Activated naive CD4-positive, alpha-beta T cell (primary cell): ENCODE results near the gene DPP9.

ENCODE experiments used
- DNase-seq, 4 experiments: peaks; one replicate each; lab custom pipeline; 2025; lab: John Stamatoyannopoulos, UW

Gene DPP9

DNA sequence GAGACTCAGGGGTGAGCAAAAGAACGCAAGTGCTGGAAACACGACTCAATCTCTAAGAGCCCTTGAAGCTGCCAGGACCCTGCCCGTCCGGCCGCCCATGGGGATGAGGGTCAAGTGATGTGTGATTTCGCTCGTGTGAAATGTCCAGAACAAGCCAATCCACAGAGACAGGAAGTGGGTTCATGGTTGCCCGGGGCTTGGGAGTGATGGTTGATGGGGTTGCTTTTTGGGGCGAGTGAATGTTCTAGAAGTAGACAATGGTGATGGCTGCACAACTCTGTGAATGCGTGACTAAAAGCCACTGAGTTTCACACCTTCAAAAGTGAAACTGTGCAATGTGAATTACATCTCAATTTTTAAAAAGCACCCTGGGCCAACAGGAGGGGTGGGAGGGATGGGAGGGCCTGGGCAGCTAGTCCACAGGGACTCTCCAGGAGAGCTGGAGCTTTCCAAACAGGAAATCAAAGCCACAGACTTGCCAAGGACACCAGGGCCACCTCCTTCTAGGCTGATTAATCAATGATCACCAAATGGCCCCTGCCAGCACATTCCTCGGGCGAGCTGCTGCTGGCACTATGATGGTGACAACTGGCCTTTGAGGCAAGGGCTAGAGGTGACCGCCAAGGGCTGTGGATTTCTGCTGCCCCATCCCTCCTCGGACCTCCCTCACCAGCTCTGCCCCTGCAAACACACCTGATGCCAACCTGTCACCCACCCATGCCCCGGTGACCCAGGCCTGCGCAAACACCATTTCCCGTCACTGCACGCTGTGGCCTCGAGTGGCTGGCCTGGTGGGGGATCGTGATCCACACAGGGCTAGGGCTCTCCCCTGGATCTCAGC is 14.0 kb downstream of the DPP9 start:
- no peak for DNase-seq

DNA sequence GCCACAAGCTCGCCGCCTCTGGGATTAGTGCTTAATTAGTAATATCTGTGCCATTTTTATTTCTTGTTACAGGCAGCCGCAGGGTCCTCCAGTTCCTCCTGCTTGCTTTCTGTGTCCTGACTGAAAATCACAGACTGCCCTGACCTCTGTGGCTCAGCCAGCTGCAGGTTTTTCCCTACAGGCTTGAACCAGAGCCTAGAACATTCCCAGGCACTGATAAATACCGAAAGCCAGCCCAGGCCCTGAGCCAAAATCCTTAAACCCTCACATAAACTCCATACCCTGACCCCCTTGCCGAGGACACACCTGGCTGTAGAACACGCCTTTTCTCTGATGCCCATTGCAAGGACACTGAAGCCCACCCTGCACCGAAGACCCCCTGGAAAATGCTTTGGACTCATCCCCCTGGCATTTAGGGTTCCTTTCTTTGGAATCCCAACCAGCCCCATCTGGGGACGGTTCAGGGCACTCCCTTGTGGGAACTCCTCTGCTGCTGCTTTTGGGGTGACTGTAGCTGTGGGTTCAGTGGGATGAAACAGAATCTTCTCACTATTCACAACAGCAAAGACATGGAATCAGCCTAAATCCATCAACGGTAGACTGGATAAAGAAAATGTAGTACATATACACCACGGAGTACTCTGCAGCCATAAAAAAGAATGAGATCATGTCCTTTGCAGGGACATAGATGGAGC is 15.5 kb downstream of the DPP9 start:
- no peak for DNase-seq

DNA sequence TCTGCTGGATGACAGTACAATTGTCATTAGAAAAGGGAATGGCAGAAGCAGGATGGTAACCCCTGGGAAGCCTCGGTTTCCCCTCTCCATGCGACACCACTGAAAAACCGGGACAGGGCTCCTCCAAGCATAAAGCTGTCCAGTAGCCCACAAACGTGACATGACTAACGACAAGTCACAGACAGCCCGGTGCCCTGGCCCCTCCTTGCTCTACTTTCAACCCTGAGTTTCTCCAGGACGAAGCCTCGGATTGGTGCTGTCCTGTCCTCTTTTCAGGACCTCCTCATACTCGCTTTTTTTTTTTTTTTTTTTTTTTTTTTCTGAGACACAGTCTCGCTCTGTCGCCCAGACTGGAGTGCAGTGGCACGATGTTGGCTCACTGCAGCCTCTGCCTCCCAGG is 16.3 kb downstream of the DPP9 start:
- no peak for DNase-seq

DNA sequence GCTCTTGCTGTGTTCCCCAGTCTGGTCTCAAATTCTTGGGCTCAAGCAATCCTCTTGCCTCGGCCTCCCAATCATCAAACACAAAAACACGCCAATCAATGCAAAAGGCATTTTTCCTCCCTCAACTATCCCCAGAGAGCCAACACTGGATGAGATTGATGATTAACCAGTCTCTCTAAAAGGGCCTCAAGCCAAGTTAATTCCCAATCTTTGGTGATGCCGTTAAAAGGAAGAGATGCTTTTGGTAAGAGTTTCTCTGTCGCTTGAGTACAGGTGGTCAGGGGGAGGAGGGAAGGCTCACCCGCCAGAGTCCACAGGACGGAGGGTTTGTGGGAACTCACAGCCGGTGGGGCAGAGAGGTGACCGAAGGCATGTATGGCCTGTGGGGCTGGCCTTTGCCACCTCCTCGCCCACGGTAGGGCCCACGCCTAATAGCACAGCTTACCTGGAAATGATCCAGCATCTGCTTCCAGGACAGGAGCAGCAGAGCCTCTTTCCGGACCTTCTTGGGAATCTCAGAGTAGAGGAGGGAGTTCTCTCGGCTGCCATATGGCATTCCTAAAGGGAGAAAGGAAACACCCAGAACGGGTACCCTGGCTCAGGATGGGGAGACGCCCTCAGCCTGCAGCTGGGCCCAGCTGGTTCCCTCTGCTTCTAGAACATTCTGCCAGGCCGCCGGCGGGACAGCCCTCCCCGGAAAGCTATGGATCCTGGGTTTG is 18.1 kb downstream of the DPP9 start:
- no peak for DNase-seq

DNA sequence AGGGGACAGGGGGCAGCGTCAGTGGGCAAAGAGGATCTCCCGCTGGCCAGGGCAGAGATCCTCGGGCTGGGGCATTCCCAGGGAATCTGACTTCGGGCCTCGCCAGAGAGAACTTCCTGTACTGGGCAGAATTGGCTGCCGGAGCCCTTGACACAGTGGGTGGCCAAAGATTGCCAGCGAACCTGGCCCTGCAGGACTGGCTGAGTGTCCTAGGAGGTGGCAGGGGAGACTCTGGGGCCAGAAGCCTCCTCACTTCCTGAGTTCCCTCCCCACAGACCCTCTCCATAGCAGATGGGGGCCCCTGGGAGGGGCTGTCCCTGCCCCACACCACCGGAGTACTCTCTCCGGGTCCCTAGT is 19.3 kb downstream of the DPP9 start:
- DNase-seq = no peak

DNA sequence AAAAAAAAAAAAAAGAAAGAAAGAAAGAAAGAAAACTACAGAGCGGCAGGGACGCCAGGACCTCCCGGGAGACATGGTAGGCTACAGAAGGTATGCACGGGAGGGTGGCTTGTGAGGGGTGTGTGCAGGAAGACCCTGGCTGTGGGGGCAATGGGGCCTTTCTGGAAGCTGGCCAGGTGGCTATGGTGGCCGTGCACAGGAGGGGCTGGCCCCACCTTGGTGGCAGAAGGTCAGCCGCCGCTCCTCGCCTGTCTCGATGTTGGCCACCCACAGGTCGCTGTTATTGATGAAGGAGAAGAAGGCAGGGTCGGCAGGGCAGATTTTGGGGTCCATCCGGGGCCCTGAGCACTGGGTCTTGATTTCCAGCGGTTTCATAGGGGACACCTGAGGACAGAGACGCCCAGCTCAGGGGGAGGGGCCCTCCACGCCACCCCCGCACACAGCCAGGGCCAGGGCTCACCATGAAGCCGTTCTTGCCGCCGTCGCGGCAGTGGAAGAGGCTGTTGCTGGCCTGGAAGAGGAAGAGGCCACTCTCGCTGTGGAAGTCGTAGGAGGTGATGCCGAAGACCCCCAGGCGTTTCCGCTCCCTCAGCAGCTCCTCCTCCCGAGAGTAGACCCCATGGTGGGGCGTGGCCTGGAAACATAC is 19.8 kb downstream of the DPP9 start:
- DNase-seq = no peak

DNA sequence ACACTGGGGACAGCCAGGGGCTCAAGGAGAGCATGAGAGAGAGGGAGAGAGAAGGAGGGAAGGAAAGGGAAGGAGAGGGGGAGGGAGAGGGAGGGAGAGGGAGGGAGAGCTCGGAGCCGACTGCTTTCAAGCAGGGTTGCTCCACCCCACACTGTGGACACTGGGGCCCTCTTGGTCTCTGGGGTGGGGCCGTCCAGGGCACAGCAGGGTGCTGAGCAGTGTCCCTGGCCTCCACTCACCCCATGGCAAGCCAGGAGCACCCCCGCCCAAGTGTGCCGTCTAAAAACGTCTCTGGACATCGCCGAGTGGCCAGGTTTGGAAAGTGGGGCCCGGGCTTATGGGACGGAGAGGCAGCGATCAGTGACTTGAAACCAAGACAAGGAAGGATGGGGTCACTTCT is 20.9 kb downstream of the DPP9 start:
- DNase-seq = no peak

DNA sequence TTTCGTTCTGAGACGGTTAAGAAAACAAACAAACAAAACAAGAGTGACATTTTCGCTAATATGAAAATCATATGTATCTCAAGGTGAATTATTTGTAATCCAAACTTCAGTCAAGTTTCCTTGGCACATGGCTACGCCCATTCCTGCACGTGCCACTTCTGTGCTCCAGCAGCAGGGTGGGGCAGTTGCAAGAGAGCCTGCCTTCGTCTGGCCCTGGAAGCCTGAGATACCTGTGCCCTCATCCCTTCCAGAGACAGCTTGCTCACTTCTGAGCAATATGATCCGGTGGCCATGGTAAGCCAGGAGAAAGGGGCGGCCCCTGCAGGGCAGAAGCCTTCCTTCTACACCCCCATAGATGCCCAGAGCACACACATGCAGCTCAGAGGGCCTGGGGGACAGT is 22.1 kb downstream of the DPP9 start:
- DNase-seq = no peak

DNA sequence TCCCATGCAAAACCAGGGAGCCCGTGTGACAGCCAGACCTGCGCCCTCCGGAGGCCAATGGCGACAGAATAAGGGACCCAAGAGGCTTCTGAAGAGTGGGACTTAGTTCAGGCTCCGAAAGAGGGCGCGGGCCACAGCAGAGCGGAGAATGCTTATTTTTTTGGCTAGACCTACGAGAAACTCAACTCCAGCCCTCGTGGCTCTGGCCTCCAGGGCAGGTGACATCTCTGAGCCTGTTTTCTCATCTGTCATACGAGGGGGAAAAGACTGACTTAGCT is 23.0 kb downstream of the DPP9 start:
- DNase-seq = no peak

DNA sequence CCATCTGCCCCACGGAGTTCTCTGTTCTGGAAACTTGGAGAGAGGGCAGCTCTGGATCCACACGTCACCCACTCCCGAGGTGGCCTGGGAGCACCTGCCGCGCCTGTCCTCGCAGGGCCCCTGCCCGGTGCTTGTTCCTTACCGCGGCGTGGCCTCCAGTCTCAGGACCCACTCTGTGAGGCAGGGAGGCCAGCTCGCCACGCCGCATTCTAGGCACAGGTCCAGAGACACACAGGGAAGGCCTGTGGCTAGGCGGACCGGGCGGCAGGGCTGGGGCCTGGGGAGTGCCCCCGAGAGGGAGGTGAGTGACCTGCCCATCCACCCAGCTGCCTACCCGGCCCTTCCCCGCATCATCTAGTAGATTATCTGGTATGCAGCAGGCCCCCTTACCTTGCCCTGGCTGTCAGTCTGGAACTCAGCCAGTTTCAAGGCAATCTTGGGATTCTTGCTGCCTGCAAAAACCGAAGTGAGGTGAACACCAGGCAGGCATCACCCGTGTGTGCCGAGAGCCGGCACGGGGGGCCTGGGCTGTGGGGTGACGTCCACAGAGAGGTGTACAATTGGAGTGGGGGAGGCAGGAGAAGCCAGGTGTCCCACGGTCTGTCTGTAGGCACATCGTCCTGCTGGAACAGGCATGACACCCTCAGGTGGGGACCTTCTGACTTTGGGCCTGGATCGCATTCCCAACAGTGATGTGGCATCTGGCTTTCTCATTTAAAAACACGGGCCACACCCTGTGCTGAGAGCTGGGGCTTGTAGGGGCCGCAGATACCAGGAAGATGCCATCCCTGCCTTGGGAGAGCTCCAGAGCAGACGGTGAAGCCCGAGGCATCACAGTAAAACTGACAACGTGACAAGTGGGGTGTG is 23.6 kb downstream of the DPP9 start:
- DNase-seq = no peak

DNA sequence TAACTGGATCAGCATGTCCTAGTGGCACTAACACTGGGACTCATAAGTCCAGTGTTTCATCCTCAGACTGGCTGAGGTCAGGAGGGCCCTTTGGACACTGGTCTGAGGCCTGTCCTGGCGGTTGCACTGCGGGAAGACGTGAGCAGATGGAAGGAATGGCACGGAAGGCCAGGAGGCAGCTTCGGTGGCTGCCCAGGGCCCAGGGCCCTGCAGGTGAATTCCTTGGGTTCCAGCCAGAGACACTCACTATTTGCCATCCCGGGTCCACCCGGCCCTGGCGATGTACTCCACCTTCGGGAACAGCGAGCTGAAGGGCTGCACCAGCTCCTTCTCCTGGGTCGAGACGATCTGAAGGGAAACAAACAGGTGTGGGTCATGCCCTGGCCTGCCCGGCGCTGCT is 26.3 kb downstream of the DPP9 start:
- no peak for DNase-seq

DNA sequence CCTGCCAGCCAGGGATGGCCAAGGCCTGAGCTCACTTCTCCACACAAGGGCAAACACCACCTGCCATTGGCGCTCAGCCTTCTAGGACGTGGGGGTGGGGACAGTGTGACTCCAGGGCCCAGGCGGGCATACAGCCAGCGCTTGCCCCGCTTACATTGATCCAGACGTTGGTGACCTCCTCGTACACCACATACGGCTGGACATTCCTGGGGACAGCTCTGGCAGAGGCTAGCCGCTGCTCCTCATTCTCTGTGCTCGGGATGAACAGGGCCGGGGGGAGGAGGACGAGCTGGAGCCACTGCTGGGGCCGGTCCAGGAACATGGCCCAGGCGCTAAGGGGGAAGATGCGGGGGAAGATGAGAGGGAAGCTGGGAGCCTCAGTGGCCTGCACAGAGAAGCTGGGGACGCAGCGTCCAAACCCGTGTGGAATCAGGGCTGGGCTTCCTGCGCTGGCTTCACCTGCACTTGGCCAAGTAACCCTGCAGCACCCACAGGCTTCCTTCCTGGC is 28.4 kb downstream of the DPP9 start:
- no peak for DNase-seq

DNA sequence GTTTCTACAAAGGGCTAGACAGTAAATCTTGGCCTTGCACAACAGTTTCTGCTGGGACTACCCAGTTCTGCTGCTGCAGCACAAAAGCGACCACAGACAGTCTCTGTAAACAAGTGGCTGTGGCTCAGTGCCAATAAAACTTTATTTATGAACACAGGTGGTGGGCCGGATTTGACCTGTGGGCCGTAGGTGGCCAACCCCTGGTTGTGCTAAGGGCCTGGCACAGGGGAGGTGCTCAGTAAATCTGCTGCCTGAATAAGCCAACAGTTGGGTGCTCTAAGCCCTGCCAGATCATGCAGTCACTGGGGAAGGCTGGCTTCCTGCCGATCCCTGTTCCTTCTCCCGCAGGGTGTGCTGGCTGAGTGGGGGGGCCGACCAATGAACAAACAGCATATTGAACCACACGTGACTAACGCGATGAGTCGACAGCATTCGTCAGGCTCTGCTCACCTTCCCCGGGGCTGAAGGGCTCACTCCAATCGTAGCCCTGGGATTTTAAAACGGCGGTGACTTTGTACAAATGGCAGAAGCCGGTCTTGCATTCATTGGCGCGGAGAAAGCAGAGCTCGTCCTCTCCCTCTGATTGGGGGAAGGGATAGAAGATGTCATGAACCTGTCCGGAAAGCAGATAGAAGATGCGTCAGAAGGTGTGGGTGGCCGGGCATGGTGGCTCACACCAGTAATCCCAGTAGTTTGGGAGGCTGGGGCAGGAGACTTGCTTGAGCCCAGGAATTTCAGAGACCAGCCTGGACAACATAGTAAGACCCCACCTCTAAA is 29.2 kb downstream of the DPP9 start:
- no peak for DNase-seq

DNA sequence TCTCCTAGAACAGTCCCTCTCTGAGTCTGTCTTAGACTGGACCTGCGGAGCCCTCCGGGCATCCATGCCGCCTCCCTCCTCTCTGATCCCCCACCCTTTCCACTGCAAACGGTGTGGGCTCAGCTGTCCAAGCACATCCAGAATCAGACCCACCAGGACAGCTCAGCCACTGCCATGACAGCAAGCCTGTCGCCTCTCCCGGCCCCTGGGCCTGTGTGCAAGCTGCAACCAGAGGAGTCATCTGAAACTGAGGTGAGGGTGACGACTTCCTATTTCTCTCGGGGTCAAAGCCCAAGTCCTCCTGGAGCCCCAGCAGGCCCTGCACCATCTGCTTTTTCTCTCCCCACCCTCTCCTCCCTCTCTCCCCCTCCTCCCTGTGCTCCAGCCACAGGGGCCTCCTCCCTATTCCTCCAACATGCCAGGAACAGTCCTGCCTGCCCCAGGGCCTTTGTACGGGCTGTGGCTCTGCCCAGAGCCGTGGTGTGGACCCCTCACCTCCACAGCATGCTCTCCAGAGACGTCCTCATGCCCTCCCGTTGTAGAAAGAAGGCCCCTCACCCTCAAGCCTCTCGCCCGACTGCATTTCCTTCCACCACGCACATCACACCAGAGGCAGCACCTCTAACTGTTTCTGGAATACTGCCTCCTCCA is 30.0 kb downstream of the DPP9 start:
- DNase-seq = no peak

DNA sequence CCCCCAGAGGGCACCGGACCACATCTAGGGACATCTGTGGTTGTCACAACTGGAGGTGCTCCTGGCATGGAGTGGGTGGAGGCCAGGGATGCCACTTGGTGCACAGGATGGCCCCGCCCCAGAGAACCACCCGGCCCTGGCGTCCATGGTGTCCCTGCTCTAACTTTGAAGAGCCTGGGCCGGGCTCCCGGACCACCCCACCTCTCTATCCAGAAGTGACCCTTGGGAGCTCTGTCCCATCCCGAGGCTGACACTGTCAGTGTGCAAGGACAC is 30.6 kb downstream of the DPP9 start:
- DNase-seq = no peak

DNA sequence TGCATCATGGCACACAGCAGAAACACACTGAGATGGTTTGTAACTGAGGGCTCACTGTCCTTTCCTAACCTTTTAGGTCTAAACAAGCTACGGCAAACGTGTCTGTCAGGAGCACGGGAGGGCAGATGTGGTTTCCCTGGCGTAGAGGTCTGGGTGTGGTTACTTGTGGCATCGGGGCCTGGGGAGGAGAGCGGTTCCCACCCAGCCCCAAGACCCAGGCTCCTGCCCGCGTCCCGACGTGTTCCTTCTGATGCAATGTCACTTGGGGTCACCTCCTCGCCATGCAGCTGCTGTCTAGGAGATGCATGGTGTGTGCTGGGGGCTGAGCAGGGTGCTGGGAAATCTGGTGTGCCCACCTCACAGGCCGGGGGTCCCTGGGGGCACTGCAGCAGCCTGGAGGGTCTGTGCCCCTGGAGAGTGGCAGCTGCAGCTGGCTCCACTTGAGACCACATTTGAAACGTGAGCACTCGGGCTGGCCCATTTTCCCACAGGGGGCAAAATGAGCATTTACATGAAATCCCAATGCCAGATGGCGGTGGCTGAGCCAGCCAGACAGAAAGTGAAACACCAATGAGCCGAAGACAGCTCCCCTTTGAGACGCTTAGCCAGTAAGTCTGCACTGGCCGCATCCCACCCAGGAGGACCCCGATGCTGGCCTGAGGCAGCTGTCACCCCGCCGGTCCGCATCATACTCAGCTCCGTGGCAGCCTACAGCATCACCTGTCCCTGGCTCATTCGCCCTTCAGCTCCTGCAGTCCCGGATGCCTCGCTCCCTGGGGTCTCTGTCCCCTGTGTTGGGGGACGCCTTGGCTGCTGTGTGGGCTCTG is 31.2 kb downstream of the DPP9 start:
- no peak for DNase-seq

DNA sequence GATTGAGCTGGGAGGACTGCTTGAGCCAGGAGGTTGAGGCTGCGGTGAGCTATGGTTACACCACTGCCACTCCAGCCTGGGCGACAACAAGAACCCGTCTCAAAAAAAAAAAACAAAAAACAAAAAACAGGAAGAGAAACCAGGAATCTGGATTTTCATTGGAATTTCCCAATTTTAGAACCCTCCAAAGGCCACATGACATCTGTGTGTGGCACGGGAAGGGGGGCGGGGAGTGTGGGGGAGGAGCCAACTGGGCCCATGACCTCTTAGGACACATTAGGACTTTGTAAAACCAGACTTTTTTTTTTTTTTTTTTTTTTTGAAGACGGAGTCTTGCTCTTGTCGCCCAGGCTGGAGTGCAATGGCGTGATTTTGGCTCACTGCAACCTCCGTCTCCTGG is 32.3 kb downstream of the DPP9 start:
- DNase-seq = no peak

DNA sequence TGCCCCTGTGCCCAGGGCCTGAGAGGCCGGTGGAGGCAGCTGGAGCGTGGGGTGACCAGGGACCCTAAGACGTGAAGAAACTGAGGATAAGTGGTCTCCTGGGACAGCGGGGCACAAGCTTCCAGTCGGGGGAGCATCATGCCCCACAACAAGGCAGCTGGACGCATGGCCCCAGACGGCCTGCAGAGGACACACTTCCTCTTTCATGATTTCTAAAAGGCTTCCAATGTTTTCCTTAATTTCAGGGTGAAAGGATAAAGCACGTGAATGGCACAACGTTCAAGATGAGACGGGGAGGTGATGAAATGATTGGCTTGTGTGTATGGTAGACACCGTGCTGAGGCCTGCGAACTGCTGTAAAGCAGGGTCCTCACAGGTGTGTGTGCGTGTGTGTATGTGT is 33.3 kb downstream of the DPP9 start:
- DNase-seq = no peak

DNA sequence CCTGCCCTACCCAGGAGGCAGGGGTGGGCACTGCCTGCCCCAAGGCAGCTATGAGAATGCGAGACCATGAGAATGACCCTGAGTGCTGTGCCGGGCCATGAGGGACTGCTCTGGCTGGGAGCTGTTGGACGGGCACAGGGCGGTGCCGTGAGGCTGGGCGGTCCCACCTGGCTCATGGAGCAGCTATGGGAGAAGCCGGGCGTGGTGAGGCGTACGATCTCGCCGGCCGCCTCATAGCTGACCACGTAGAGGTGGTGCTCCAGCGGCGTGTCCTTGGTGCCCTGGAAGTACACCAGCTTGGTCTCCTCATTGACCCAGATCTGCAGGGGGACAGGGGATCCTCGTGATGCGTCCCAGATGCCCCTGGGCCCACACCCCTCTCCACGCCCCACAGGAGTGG is 34.2 kb downstream of the DPP9 start:
- DNase-seq = no peak

DNA sequence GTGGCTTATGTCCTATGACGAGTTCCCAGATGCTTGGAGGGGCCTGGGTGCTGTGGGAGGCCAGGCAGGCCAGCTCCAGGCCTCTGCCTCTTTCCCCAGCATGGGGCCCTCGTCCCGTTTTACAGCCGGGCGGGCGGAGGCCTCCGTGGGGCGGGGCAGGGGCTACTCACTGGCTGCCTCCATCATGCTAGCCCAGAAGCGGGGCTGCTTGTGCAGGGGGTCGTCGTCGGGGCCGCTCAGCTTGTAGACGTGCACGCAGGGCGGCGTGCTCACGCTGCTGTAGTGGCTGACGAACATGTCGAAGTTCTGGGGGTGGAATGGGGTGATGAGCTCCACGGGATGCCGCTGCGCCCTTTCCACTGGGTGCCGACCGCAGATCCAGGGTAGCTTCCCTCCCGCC is 35.1 kb downstream of the DPP9 start:
- no peak for DNase-seq
